Loucy (cell line): ENCODE measurements around the gene SLC26A3.

Experiments
- H2AFZ ChIP-seq: fragments of 200-600 bp; sonication (generic); 2 replicates; pipeline ENCODE4 v1.6.0; 2016; ENCODE audit warnings: antibody characterized with exemption, mild to moderate bottlenecking, low read length, moderate library complexity
- H3F3A ChIP-seq: fragments of 200-600 bp; 2 replicates; pipeline ENCODE4 v1.6.0; 2016; ENCODE audit warnings: antibody characterized with exemption, low read depth, mild to moderate bottlenecking
- H3K27me3 ChIP-seq: fragments of 200-600 bp; sonication (generic); 2 replicates; pipeline ENCODE4 v1.6.1; 2014; ENCODE audit warnings: low read length, mild to moderate bottlenecking; ENCODE audit not compliant: insufficient read depth, poor library complexity, severe bottlenecking
- H3K36me3 ChIP-seq: fragments of 200-600 bp; sonication (generic); 2 replicates; pipeline ENCODE4 v1.6.1; 2016; ENCODE audit warnings: low read length; ENCODE audit not compliant: insufficient read depth
- H3K4me1 ChIP-seq: fragments of 200-600 bp; sonication (generic); 2 replicates; pipeline ENCODE4 v1.5.1; 2014; ENCODE audit warnings: low read length, mild to moderate bottlenecking; ENCODE audit not compliant: insufficient read depth, poor library complexity, severe bottlenecking
- H3K4me2 ChIP-seq: fragments of 200-600 bp; sonication (generic); 2 replicates; pipeline ENCODE4 v1.6.0; 2014; ENCODE audit warnings: antibody characterized with exemption, low read length, low read depth, mild to moderate bottlenecking; ENCODE audit not compliant: poor library complexity, severe bottlenecking
- H3K4me3 ChIP-seq: fragments of 200-600 bp; sonication (generic); 2 replicates; pipeline ENCODE4 v1.5.1; 2014; ENCODE audit warnings: low read length, mild to moderate bottlenecking, mixed read lengths; ENCODE audit not compliant: poor library complexity, severe bottlenecking
- H3K79me2 ChIP-seq: fragments of 200-600 bp; sonication (generic); 2 replicates; pipeline ENCODE4 v1.6.1; 2014; ENCODE audit warnings: low read length; ENCODE audit not compliant: insufficient read depth
- H3K9ac ChIP-seq: fragments of 200-600 bp; sonication (generic); 2 replicates; pipeline ENCODE4 v1.6.0; 2014; ENCODE audit warnings: mild to moderate bottlenecking, low read depth, low read length, moderate library complexity; ENCODE audit not compliant: poor library complexity, severe bottlenecking
- H3K9me2 ChIP-seq: fragments of 200-600 bp; sonication (generic); replicated peaks from 2 replicates; pipeline ENCODE4 v1.6.1; 2016; ENCODE audit warnings: low read depth, low read length, mixed read lengths
- H3K9me3 ChIP-seq: fragments of 200-600 bp; sonication (generic); 2 replicates; pipeline ENCODE4 v1.6.1; 2014; ENCODE audit warnings: mild to moderate bottlenecking, antibody characterized with exemption, low read length, low read depth; ENCODE audit not compliant: insufficient read depth
- H4K20me1 ChIP-seq: fragments of 200-600 bp; sonication (generic); 2 replicates; pipeline ENCODE4 v1.6.0; 2014; ENCODE audit warnings: antibody characterized with exemption, low read length, mild to moderate bottlenecking; ENCODE audit not compliant: insufficient read depth, poor library complexity, severe bottlenecking
- EZH2phosphoT487 ChIP-seq: fragments of 200-600 bp; IDR thresholded peaks from 2 replicates; pipeline ENCODE4 v1.6.1; 2018; ENCODE audit warnings: antibody characterized with exemption, mild to moderate bottlenecking, moderate library complexity, borderline replicate concordance
- TF ChIP-seq, protein P1 (sequence below): fragments of 200-600 bp; sonication (generic); conservative IDR thresholded peaks from 2 replicates; pipeline ENCODE4 v1.5.1; 2014; ENCODE audit warnings: mild to moderate bottlenecking, antibody characterized with exemption, low read length

SLC26A3 gene

DNA sequence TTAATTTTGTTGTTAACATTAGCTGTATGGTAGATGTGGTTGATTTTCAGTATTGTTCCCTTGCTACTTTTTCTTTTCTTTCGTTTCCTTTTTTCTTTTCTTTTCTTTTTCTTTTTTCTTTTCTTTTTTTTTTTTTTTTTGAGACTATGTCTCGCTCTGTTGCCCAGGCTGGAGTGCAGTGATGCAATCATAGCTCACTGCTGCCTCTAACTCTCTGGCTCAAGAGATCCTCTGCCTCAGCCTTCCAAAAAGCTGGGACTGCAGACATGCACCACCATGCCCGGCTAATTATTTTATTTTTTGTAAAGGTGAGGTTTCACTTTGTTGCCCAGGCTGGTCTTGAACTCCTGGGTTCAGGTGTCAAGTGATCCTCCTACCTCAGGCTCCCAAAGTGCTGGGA, 14.4 kb downstream of the SLC26A3 start:
- Histone ChIP-seq H3F3A (no peaks in the 10 kb centered on the region), H3K4me1 (no peaks in the 10 kb centered on the region), H3K9me3 (no peaks in the 10 kb centered on the region), H4K20me1 (no peaks in the 10 kb centered on the region), H3K9ac (no peak overlapping the region), H3K9me2 (no peaks in the 10 kb centered on the region), H3K36me3 (no peaks in the 10 kb centered on the region), H3K4me3 (no peak overlapping the region), H2AFZ (no peak overlapping the region), H3K4me2 (no peak overlapping the region), H3K27me3 (no peaks in the 10 kb centered on the region), H3K79me2 (no peaks in the 10 kb centered on the region)
- TF ChIP-seq, protein P1, sequence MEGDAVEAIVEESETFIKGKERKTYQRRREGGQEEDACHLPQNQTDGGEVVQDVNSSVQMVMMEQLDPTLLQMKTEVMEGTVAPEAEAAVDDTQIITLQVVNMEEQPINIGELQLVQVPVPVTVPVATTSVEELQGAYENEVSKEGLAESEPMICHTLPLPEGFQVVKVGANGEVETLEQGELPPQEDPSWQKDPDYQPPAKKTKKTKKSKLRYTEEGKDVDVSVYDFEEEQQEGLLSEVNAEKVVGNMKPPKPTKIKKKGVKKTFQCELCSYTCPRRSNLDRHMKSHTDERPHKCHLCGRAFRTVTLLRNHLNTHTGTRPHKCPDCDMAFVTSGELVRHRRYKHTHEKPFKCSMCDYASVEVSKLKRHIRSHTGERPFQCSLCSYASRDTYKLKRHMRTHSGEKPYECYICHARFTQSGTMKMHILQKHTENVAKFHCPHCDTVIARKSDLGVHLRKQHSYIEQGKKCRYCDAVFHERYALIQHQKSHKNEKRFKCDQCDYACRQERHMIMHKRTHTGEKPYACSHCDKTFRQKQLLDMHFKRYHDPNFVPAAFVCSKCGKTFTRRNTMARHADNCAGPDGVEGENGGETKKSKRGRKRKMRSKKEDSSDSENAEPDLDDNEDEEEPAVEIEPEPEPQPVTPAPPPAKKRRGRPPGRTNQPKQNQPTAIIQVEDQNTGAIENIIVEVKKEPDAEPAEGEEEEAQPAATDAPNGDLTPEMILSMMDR = no peak
- TF ChIP-seq EZH2phosphoT487 = no peak

DNA sequence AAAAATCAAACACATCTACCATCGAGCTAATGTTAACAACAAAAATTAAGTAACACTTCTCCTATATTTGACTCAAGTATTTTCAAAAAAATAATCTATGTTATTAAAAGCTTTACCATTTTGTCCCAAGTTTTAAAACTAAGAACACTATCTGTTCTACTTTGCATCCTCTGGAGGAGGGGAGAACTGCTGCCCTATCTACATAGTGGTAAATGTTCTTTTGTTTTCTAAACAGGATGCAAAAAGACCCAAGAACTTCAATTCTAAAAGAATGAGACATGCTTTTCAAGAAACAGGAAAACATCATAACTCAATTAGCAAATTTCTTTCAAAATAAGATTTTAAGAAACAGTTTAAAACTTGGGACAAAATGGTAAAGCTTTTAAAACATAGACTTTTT, 14.8 kb downstream of the SLC26A3 start:
- Histone ChIP-seq H3K9me3 (no peaks in the 10 kb centered on the region), H3K36me3 (no peaks in the 10 kb centered on the region), H3K4me3 (no peak overlapping the region), H3K27me3 (no peaks in the 10 kb centered on the region), H3K4me1 (no peaks in the 10 kb centered on the region), H3K9ac (no peak overlapping the region), H4K20me1 (no peaks in the 10 kb centered on the region), H3K4me2 (no peak overlapping the region), H3F3A (no peaks in the 10 kb centered on the region), H2AFZ (no peak overlapping the region), H3K9me2 (no peaks in the 10 kb centered on the region), H3K79me2 (no peaks in the 10 kb centered on the region)
- TF ChIP-seq EZH2phosphoT487 = no peak
- TF ChIP-seq, protein P1 = no peak

DNA sequence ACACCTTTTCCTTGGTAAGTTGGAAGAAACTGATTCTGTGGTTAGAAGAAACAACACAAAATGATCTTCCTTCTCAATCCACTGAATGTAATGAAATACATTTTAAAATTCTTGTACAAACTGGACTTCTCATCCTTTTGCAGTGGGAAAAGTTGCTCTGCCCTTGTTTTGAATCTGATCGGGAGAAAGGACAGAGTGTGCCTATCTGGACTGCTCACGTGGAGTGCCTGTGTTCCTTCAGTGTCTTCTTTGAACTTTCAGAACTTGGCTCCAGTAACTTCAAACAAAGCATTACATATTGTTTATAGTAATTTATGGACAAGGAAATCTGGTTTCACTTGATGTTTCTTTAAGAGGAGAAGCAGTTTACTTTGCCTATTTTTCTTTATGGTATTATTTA, 17.1 kb downstream of the SLC26A3 start:
- TF ChIP-seq EZH2phosphoT487 = no peak
- TF ChIP-seq, protein P1 = no peak
- Histone ChIP-seq H3K9me3 (no peaks in the 10 kb centered on the region), H3K4me3 (no peak overlapping the region), H4K20me1 (no peaks in the 10 kb centered on the region), H3K4me1 (no peaks in the 10 kb centered on the region), H3K4me2 (no peak overlapping the region), H3K9me2 (no peaks in the 10 kb centered on the region), H3K9ac (no peak overlapping the region), H3K79me2 (no peaks in the 10 kb centered on the region), H3K27me3 (no peaks in the 10 kb centered on the region), H2AFZ (no peak overlapping the region), H3F3A (no peaks in the 10 kb centered on the region), H3K36me3 (no peaks in the 10 kb centered on the region)
